Limb (tissue), 2 donors: ENCODE measurements around the gene NFIA.

ENCODE experiments used
- DNase-seq, 2 donors: peaks; one replicate each; pipeline ENCODE4 v3.0.0-alpha.2; 2016; ENCODE audit errors: extremely low spot score in 2 of 2

NFIA gene

DNA sequence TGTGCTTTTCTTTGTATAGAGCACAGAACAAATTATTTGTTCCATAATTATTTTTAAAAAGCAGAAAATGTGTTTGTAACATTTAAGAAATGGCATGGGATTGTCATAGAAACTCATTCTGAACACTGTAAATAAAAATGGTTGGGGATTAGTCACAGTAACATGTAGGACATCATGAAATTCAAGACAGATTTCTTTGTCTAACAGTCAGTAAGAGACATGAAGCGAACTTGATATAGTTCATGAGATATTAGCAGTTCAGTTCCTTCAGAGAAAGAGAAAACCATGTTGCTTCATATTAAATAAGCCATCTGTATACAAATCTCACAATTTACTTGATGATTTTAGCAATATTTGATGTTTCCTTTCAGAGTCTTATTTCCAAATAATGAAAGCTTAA, 19.7 kb downstream of the NFIA start:
- DNase-seq = no peak

DNA sequence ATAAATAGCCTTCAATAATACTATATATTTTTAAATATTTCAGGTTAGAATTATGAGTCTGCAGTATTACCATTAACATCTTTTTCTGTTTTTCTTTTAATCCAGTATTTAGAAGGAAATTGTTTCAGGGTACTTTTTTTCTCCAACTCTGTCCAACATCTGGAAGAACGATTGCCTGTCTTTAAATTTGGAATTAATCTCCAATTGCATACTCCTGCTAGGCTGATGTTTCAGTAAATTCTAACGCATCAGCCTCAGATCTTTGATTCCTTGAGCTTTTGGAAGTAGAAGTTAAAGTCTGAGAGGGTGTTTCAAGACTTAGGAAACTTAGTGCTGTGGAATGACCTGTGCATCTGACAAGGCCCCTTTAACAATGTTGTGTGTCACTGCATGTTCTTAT, 20.3 kb downstream of the NFIA start:
- no peak for DNase-seq

- no peak for DNase-seq
Observed at GRCh38 chr1:61104220-61104671, 21.9 kb downstream of the NFIA start.

DNA sequence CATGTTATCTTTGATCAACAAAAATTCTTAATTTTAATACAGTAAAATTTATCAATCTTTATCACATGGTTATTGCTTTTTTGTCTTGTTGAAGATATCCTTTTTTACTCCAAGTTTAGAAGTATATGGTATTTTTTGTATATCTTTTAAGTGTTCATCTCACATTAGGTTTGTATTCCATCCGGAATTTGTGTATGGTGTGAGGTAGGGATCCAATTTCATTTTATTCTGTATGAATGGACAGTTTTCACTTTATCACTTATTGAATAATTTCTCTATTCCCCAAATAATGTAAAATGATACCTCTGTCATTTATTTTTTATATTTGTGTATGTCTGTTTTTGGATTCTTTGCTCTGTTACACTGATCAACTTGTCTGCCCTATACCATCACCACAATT, 25.3 kb downstream of the NFIA start:
- no peak for DNase-seq

DNA sequence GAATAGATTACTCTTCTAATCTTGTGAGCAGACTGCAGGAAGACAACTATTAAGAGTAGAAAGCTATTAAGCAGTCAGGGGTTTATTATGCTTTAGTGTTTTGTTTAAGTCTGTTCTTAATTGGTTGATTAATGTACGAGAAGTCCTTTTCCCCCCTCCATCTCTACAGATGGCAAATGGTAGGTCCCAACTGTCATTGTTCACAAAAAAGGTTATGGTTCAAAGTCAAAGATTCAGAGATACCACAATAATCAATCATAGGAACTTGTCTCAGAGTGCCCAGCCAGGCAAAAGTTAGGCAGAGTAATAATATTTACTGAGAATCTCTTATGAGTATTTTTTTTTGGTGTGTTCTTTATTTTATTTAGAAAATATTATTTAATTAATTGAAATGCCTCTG, 26.8 kb downstream of the NFIA start:
- DNase-seq = no peak

DNA sequence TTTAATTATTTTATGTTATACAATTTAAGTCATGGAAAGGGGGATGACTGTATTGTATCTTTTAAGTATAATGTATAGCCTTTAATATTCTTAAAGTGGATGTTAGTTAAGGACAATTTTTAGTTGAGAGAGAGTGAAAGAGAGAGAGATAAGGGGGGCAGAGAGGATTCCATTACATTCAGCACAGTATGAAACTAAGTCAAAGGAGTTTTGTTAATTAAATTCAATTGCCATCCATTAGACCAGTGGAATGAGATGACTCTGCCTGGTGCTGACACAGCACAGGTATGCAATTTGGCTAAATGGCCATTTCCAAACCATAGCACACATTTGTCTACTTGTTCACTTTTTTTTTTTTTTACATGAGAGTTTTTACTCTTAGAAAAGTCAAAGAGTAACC, 27.5 kb downstream of the NFIA start:
- no peak for DNase-seq

- no peak for DNase-seq
Observed at GRCh38 chr1:61110554-61110953, 28.2 kb downstream of the NFIA start.

GRCh38 chr1:61111084-61112004, 29.0 kb downstream of the NFIA start:
- DNase-seq = no peak

DNA sequence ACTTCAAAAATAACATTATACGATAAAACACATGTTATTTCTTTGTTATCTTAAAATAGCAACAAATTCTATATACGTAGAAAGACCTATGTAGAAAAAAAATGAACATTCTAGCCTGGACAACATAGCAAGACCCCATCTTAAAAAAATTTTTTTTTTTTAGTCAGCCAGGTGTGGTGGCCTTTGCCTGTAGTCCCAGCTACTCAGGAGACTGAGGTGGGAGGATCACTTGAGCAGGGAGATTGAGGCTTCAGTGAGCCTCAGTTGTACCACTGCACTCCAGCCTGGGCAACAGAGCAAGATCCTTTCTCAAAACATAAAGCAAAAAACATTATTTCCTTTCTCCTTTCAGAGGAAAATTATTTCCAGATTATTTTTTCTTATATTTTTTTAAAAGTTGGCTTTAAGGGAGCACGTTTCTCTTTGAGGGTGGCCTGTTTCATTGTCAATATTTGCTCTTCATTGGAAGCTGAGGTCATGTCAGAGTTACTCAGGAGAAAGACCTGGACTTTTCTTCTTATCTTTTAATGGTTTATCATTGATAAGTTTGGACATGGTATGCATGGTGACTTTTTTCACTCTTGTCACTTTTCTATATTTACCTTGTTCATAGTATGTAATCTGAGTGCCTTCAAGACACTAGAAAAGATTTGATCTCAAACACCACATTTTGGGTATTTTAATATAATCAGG, 32.0 kb downstream of the NFIA start:
- DNase-seq = no peak

GRCh38 chr1:61115436-61115835, 33.1 kb downstream of the NFIA start:
- DNase-seq = no peak

GRCh38 chr1:61116421-61116820, 34.1 kb downstream of the NFIA start:
- no peak for DNase-seq

- DNase-seq = no peak
Observed at GRCh38 chr1:61117283-61117682, 34.9 kb downstream of the NFIA start.

DNA sequence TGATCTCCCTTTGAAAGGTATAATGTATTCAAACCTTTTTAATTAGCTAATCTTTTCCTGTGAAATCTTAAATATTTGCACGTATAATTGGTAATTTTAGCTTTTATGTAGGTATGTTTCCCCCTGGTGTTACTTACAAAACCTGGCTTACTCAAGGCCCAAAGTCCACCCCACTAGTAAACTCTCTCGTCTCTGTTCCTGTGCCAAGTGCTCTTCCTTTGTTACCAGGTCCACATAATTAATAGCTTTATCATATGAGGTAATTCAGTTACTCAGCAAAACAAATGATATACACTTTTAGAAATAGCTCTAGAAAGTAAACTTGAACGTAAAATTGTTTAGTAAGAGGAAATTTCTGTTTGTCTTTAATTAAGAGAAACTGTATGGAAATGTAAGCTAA, 36.7 kb downstream of the NFIA start:
- DNase-seq = no peak

GRCh38 chr1:61120246-61120840, 38.0 kb downstream of the NFIA start:
- DNase-seq = no peak

- no peak for DNase-seq
Observed at GRCh38 chr1:61120998-61121397, 38.6 kb downstream of the NFIA start.

GRCh38 chr1:61121631-61122030, 39.3 kb downstream of the NFIA start:
- DNase-seq = no peak

GRCh38 chr1:61122389-61122788, 40.0 kb downstream of the NFIA start:
- no peak for DNase-seq

GRCh38 chr1:61123326-61123725, 41.0 kb downstream of the NFIA start:
- DNase-seq = no peak

GRCh38 chr1:61124078-61124477, 41.7 kb downstream of the NFIA start:
- no peak for DNase-seq

GRCh38 chr1:61124696-61125095, 42.3 kb downstream of the NFIA start:
- no peak for DNase-seq

GRCh38 chr1:61125263-61125662, 42.9 kb downstream of the NFIA start:
- no peak for DNase-seq

GRCh38 chr1:61125895-61126294, 43.5 kb downstream of the NFIA start:
- DNase-seq = no peak
